K562 (cell line): ENCODE data around the gene PLEKHF1. TPM values are rescaled to one million over a fixed set of nuclear protein-coding genes. Genes with fewer than 3 reads are reported as not detected.

ENCODE experiments used
- BHLHE40 ChIP-seq: IDR thresholded peaks from 2 replicates; pipeline ENCODE4 v1.6.1; 2011; ENCODE audit warnings: low read length, improper control_type of control experiment
- E2F6 ChIP-seq, 2 experiments: IDR thresholded peaks; 2 replicates each; pipeline ENCODE4 v1.6.1; 2011; ENCODE audit warnings: borderline replicate concordance in 1 of 2, control low read depth in 1 of 2, low read depth in 1 of 2, low read length in 1 of 2, mild to moderate bottlenecking in 1 of 2, mixed read lengths in 1 of 2, moderate library complexity in 1 of 2; ENCODE audit not compliant: insufficient read depth in 1 of 2, insufficient read length in 1 of 2, poor library complexity in 1 of 2, severe bottlenecking in 1 of 2; ENCODE audit errors: extremely low read depth in 1 of 2
- KLF10 ChIP-seq: fragments of 250-450 bp; sonication (Bioruptor Pico); IDR thresholded peaks from 2 replicates; pipeline ENCODE4 v1.6.1; 2021; ENCODE audit warnings: matching md5 sums
- NRF1 ChIP-seq, 2 experiments: fragments of 450-650 bp; IDR thresholded peaks in 1 of 2; conservative IDR thresholded peaks in 1 of 2; 2 replicates each; pipeline ENCODE4 v1.6.1; 2014; ENCODE audit warnings: mild to moderate bottlenecking in 2 of 2
- PCBP2 ChIP-seq: fragments of 200-400 bp; formaldehyde crosslinking; IDR thresholded peaks from 2 replicates; pipeline ENCODE4 v1.6.1; 2018; ENCODE audit warnings: low read length, low read depth, mild to moderate bottlenecking, moderate library complexity; ENCODE audit not compliant: poor library complexity, severe bottlenecking
- PHTF2 ChIP-seq: fragments of 250-450 bp; sonication (Bioruptor Pico); IDR thresholded peaks from 2 replicates; pipeline ENCODE4 v1.5.0; 2021; ENCODE audit warnings: mild to moderate bottlenecking
- POU5F1 ChIP-seq: fragments of 150-350 bp; IDR thresholded peaks from 2 replicates; pipeline ENCODE4 v1.6.1; 2014; ENCODE audit warnings: borderline replicate concordance, low read length, low read depth, mild to moderate bottlenecking; ENCODE audit not compliant: partially characterized antibody
- RFX1 ChIP-seq: fragments of 450-650 bp; IDR thresholded peaks from 2 replicates; pipeline ENCODE4 v1.6.1; 2016; ENCODE audit warnings: mild to moderate bottlenecking, moderate library complexity
- TBP ChIP-seq: optimal IDR thresholded peaks from 2 replicates; pipeline ENCODE3; 2011; ENCODE audit warnings: low read depth, low read length, improper control_type of control experiment
- TCFL5 ChIP-seq: fragments of 250-450 bp; sonication (Bioruptor Pico); conservative IDR thresholded peaks from 2 replicates; pipeline ENCODE4 v1.6.1; 2021; ENCODE audit warnings: mild to moderate bottlenecking, moderate library complexity, matching md5 sums
- TFE3 ChIP-seq: fragments of 450-650 bp; formaldehyde crosslinking; IDR thresholded peaks from 2 replicates; pipeline ENCODE4 v1.4.0; 2020; ENCODE audit warnings: mild to moderate bottlenecking, mixed read lengths
- ZBED1 ChIP-seq: IDR thresholded peaks from 2 replicates; pipeline ENCODE4 v1.6.1; 2014
- ZBTB17 ChIP-seq: fragments of 450-650 bp; formaldehyde crosslinking; IDR thresholded peaks from 2 replicates; pipeline ENCODE4 v1.4.0; 2020; ENCODE audit warnings: mild to moderate bottlenecking
- ZBTB7A ChIP-seq: IDR thresholded peaks from 2 replicates; pipeline ENCODE4 v1.6.1; 2011; ENCODE audit warnings: low read depth, mild to moderate bottlenecking, low read length, moderate library complexity, borderline replicate concordance; ENCODE audit not compliant: control insufficient read depth
- ZFP36 ChIP-seq: fragments of 150-350 bp; IDR thresholded peaks from 2 replicates; pipeline ENCODE4 v1.6.1; 2018; ENCODE audit warnings: low read length, low read depth; ENCODE audit not compliant: partially characterized antibody
- ZNF232 ChIP-seq: sonication (generic); formaldehyde crosslinking; IDR thresholded peaks from 2 replicates; pipeline ENCODE4 v1.8.0; 2022; ENCODE audit warnings: mild to moderate bottlenecking, missing genetic modification reagents
- ZNF324 ChIP-seq: fragments of 250-450 bp; sonication (Bioruptor Pico); IDR thresholded peaks from 2 replicates; pipeline ENCODE4 v1.4.0; 2020; ENCODE audit warnings: mild to moderate bottlenecking
- ZNF408 ChIP-seq: fragments of 250-450 bp; sonication (Bioruptor Pico); IDR thresholded peaks from 2 replicates; pipeline ENCODE4 v1.4.0; 2020; ENCODE audit warnings: low read depth, mild to moderate bottlenecking, moderate library complexity
- ZNF512 ChIP-seq: IDR thresholded peaks from 2 replicates; pipeline ENCODE4 v1.6.1; 2016; ENCODE audit warnings: missing genetic modification characterization, missing compliant biosample characterization
- polyA plus RNA-seq, 8 experiments: library from polyadenylated mRNA; depleted of rRNA in 4 of 8; stranded (reverse) in 5 of 8; unstranded in 3 of 8; fragments of >200 nt; fragmentation: Nextera tagmentation in 2 of 8; fragmentation: Illumina TruSeq in 1 of 8; extraction: Ambion mirVana in 2 of 8; extraction: Trizol in 1 of 8; gene quantifications; 2 replicates each; pipeline versions ENCODE4 v1.2.1 to v1.2.3, GENCODE V29; 2011 to 2014; ENCODE audit warnings: inconsistent platforms in 1 of 8, missing spikeins in 1 of 8
- total RNA-seq, 7 experiments: library from RNA; depleted of rRNA in 6 of 7; stranded (reverse); fragments of >200 nt in 6 of 7; fragmentation: Illumina TruSeq in 2 of 7; extraction: Trizol in 2 of 7; gene quantifications; 2 replicates each; pipeline versions ENCODE4 v1.2.1 to v1.2.3, GENCODE V29; 2011 to 2021; ENCODE audit warnings: low replicate concordance in 1 of 7
- TF ChIP-seq, protein P1 (sequence below), 2 experiments: IDR thresholded peaks; 2 replicates each; pipeline ENCODE4 v1.6.1; 2012; ENCODE audit warnings: improper control_type of control experiment in 2 of 2, low read depth in 2 of 2, low read length in 2 of 2, borderline replicate concordance in 1 of 2

The PLEKHF1 gene
- total and polyA plus RNA-seq, 9 of the 15 experiments (the other 6 are each of a cell fraction or from before 2014, with no cell fraction given) = 0.07 to 13.4 (median 3.9) TPM; not detected in 1

GRCh38 chr19:29714953-29715700 is 49.9 kb downstream of the PLEKHF1 start, which contains the start of gene C19orf12 (continued):
- no peak for TF ChIP-seq ZNF512 (tag)
- TF ChIP-seq ZNF232 (CRISPR knock-in tag) = no peak
- TF ChIP-seq TCFL5 (CRISPR knock-in tag) = no peak
- no peak for TF ChIP-seq TBP
- no peak for TF ChIP-seq POU5F1
- TF ChIP-seq ZNF324 = no peak
- TF ChIP-seq, protein P1, sequence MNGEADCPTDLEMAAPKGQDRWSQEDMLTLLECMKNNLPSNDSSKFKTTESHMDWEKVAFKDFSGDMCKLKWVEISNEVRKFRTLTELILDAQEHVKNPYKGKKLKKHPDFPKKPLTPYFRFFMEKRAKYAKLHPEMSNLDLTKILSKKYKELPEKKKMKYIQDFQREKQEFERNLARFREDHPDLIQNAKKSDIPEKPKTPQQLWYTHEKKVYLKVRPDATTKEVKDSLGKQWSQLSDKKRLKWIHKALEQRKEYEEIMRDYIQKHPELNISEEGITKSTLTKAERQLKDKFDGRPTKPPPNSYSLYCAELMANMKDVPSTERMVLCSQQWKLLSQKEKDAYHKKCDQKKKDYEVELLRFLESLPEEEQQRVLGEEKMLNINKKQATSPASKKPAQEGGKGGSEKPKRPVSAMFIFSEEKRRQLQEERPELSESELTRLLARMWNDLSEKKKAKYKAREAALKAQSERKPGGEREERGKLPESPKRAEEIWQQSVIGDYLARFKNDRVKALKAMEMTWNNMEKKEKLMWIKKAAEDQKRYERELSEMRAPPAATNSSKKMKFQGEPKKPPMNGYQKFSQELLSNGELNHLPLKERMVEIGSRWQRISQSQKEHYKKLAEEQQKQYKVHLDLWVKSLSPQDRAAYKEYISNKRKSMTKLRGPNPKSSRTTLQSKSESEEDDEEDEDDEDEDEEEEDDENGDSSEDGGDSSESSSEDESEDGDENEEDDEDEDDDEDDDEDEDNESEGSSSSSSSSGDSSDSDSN (IDR thresholded peaks at IDR 0.05; ENCODE audit: borderline replicate concordance in 1 of 2, low read depth in 2 of 2, low read length in 2 of 2) = 0 out of 4 replicates have a peak, but pooled peaks of 1 of the 2 experiments have one; percentile 20
- no peak for TF ChIP-seq PCBP2
- peak; percentile 68; the same call in 1 of the 2 replicates for TF ChIP-seq ZBTB7A
- TF ChIP-seq ZNF408 (CRISPR knock-in tag) = no peak
- no peak for TF ChIP-seq ZBTB17 (CRISPR knock-in tag)
- TF ChIP-seq TFE3 (CRISPR knock-in tag) = no peak
- TF ChIP-seq ZBED1 = no peak
- 0 out of 2 replicates have a peak, but pooled peaks have one; percentile 11 for TF ChIP-seq BHLHE40
- peak; percentile 75 to 78 for TF ChIP-seq NRF1 (conservative IDR thresholded peaks at IDR 0.05 in 1 of 2, IDR thresholded peaks at IDR 0.05 in 1 of 2)
- TF ChIP-seq KLF10 = no peak
- no peak for TF ChIP-seq PHTF2
- TF ChIP-seq RFX1 = no peak
- TF ChIP-seq E2F6 (IDR thresholded peaks at IDR 0.05; ENCODE audit: borderline replicate concordance in 1 of 2, extremely low read depth in 1 of 2, insufficient read depth in 1 of 2, insufficient read length in 1 of 2, low read depth in 1 of 2, low read length in 1 of 2, poor library complexity in 1 of 2, severe bottlenecking in 1 of 2) = peak; percentile 16 to 46
- no peak for TF ChIP-seq ZFP36
